Stimulated activated memory B cell treated with anti-CD40 and anti-IgM and Interleukin-4, amounts not matched to agents 10 μg/mL and 1 μg/mL and 100 μg/mL, for 72 hours (primary cell): ENCODE data around the gene PCYOX1L.

Experiments used
- ATAC-seq: fragments of 150-1000 bp; cut with Tn5 transposase; 2 replicates; pipeline ENCODE4 v1.10.0; 2021
- H3K27ac Mint-ChIP-seq: one replicate; pipeline ENCODE4 v1.8.0; 2022; ENCODE audit warnings: mild to moderate bottlenecking, mixed read lengths
- H3K27me3 Mint-ChIP-seq: one replicate; pipeline ENCODE4 v1.8.0; 2022; ENCODE audit warnings: mixed read lengths
- H3K36me3 Mint-ChIP-seq: one replicate; pipeline ENCODE4 v1.8.0; 2022; ENCODE audit warnings: mixed read lengths
- H3K4me1 Mint-ChIP-seq: one replicate; pipeline ENCODE4 v1.8.0; 2022; ENCODE audit warnings: mixed read lengths
- H3K4me3 Mint-ChIP-seq: one replicate; pipeline ENCODE4 v1.8.0; 2022; ENCODE audit warnings: mild to moderate bottlenecking, moderate library complexity, mixed read lengths
- H3K9me3 Mint-ChIP-seq: one replicate; pipeline ENCODE4 v1.8.0; 2022; ENCODE audit warnings: mixed read lengths

PCYOX1L gene

GRCh38 chr5:149371296-149371962 is 13.6 kb downstream of the PCYOX1L start:
- peaks cover 15% of the 10 kb centered on the region for H3K4me1 Mint-ChIP-seq
- ATAC-seq: peak; percentile 81
- H3K27ac Mint-ChIP-seq: no peak overlapping the region
- H3K4me3 Mint-ChIP-seq: no peak overlapping the region
- H3K9me3 Mint-ChIP-seq: no peaks in the 10 kb centered on the region
- no peaks in the 10 kb centered on the region for H3K27me3 Mint-ChIP-seq
- peaks cover 6% of the 10 kb centered on the region for H3K36me3 Mint-ChIP-seq

- Mint-ChIP-seq H3K27me3 (no peaks in the 10 kb centered on the region), H3K9me3 (no peaks in the 10 kb centered on the region), H3K4me3 (no peak overlapping the region), H3K36me3 (peaks cover 6% of the 10 kb centered on the region), H3K27ac (no peak overlapping the region), H3K4me1 (peaks cover 12% of the 10 kb centered on the region)
- no peak for ATAC-seq
Measured at GRCh38 chr5:149372076-149372795, 14.4 kb downstream of the PCYOX1L start.

DNA sequence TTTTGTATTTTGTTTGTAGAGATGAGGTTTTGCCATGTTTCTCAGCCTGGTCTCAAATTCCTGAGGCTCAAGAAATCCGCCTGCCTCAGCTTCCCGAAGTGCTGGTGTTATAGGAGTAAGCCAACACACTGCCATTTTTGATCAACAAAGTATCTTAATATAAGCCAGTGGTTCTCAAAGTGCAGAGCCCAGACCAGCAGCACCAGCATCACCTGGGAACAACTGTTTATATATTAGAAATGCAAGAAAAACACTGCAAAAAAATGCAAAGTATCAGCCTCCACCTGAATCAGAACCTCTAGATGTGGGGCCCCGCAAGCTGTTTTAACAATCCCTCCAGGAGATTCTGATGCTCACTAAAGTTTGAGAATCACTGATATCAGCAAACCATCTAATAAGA is 15.1 kb downstream of the PCYOX1L start:
- ATAC-seq: no peak

GRCh38 chr5:149374303-149374702 is 16.5 kb downstream of the PCYOX1L start:
- Mint-ChIP-seq H3K4me3 (no peak overlapping the region), H3K27ac (no peak overlapping the region), H3K4me1 (no peaks in the 10 kb centered on the region), H3K27me3 (no peaks in the 10 kb centered on the region), H3K36me3 (no peaks in the 10 kb centered on the region), H3K9me3 (no peaks in the 10 kb centered on the region)
- ATAC-seq: no peak

More for the DNA sequence above, 15.1 kb downstream of the PCYOX1L start:
- Mint-ChIP-seq H3K27ac (no peak overlapping the region), H3K36me3 (peaks cover 6% of the 10 kb centered on the region), H3K4me3 (no peak overlapping the region), H3K9me3 (no peaks in the 10 kb centered on the region), H3K27me3 (no peaks in the 10 kb centered on the region), H3K4me1 (peaks cover 5% of the 10 kb centered on the region)

GRCh38 chr5:149374801-149375200 is 17.0 kb downstream of the PCYOX1L start:
- no peaks in the 10 kb centered on the region for H3K27me3 Mint-ChIP-seq
- H3K36me3 Mint-ChIP-seq: no peaks in the 10 kb centered on the region
- no peaks in the 10 kb centered on the region for H3K9me3 Mint-ChIP-seq
- no peak overlapping the region for H3K27ac Mint-ChIP-seq
- ATAC-seq: no peak
- H3K4me1 Mint-ChIP-seq: no peaks in the 10 kb centered on the region
- no peak overlapping the region for H3K4me3 Mint-ChIP-seq

DNA sequence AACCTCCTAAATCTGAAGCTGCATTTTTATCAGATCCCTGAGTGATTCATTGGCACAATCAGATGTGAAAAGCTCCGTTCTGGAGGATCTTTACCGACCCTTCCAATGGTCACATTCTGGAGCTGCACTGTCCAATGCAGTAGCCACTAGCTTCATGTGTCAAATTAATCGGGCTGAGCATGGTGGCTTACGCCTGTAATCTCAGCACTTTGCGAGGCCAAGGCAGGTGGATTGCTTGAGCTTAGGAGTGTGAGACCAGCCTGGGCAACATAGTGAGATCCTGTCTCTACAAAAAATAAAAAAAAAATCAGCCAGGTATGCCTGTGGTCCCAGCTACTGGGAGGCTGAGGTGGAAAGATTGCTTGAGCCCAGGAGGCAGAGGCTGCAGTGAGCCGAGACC is 17.6 kb downstream of the PCYOX1L start:
- H3K36me3 Mint-ChIP-seq: no peaks in the 10 kb centered on the region
- H3K4me3 Mint-ChIP-seq: no peak overlapping the region
- H3K27me3 Mint-ChIP-seq: no peaks in the 10 kb centered on the region
- H3K27ac Mint-ChIP-seq: no peak overlapping the region
- no peak for ATAC-seq
- no peaks in the 10 kb centered on the region for H3K9me3 Mint-ChIP-seq
- H3K4me1 Mint-ChIP-seq: no peaks in the 10 kb centered on the region

GRCh38 chr5:149376104-149376503 is 18.3 kb downstream of the PCYOX1L start:
- ATAC-seq: no peak
- Mint-ChIP-seq H3K27ac (no peak overlapping the region), H3K36me3 (no peaks in the 10 kb centered on the region), H3K4me1 (no peaks in the 10 kb centered on the region), H3K9me3 (no peaks in the 10 kb centered on the region), H3K27me3 (no peaks in the 10 kb centered on the region), H3K4me3 (no peak overlapping the region)

GRCh38 chr5:149376711-149377447 is 19.0 kb downstream of the PCYOX1L start:
- Mint-ChIP-seq H3K9me3 (no peaks in the 10 kb centered on the region), H3K36me3 (no peaks in the 10 kb centered on the region), H3K4me1 (peaks cover 5% of the 10 kb centered on the region), H3K27me3 (no peaks in the 10 kb centered on the region), H3K4me3 (no peak overlapping the region), H3K27ac (no peak overlapping the region)
- no peak for ATAC-seq

DNA sequence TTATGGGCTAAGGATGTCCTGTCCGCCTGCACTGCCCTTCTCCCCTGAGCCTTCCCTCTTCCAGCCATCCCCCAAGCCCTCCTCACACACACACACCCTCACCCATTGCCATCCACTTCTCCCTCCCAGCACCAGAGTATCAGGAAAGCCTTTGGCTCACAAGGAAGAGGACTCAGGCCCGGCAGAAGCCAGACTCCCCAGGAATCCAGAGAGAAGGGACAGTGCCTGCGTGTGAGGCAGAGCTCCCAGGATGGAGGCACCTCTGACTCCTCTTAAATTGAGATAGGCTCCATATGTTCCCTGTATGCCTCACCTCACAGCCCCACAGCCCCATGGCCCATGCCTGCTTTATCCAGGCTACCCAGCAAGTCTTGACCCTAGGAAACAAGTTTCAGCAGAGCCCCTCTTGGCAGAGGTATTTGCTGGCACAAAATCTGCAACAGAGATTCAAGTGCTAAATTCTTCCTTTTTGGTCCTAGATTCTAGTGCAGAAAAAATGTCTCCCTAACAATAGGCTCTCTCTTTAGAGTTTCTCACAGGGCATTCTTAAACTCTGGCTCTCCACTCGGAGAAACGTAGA is 20.5 kb downstream of the PCYOX1L start:
- Mint-ChIP-seq H3K9me3 (no peaks in the 10 kb centered on the region), H3K36me3 (no peaks in the 10 kb centered on the region), H3K4me1 (peaks cover 8% of the 10 kb centered on the region), H3K27ac (no peak overlapping the region), H3K27me3 (no peaks in the 10 kb centered on the region), H3K4me3 (no peak overlapping the region)
- ATAC-seq: no peak

- no peak for ATAC-seq
- Mint-ChIP-seq H3K9me3 (no peaks in the 10 kb centered on the region), H3K27me3 (no peaks in the 10 kb centered on the region), H3K27ac (no peak within 1 kb of the TSS), H3K4me3 (no peak within 1 kb of the TSS), H3K36me3 (no peaks in the 10 kb centered on the region), H3K4me1 (peaks cover 8% of the 10 kb centered on the region)
Measured at GRCh38 chr5:149379177-149379761, 21.4 kb downstream of the PCYOX1L start, which contains the start of gene IL17B. TSS of gene IL17B (minus strand) at chr5:149379292. CDS start at chr5:149379225, 67 bp downstream.

DNA sequence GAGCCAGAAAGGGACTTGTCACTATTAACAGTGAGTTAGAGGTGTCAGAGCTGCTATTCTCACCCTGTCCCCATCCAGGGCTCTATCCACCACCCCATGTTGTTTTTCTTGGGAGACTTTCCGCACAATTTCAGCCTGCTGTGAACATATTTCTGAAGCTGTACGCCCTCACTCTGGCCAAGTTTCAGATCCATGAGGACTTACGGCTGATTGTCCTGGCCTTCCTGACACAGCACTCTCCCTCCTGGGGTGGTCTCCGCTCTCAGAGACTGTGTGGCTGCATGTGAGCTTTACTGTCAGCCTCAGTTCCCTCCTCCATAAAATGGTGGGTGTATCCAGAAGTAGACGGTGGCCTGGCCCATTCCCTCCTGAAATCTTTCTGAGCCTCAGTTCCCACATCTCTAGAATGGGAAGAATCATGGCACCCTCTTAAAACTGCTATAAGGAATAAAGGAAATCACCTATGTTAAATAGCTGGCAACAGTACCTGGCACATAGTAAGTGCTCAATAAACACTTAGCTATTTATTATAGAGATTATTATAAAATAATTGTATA is 22.1 kb downstream of the PCYOX1L start:
- no peak overlapping the region for H3K4me3 Mint-ChIP-seq
- H3K36me3 Mint-ChIP-seq: no peaks in the 10 kb centered on the region
- no peaks in the 10 kb centered on the region for H3K27me3 Mint-ChIP-seq
- ATAC-seq: no peak
- H3K27ac Mint-ChIP-seq: no peak overlapping the region
- peaks cover 8% of the 10 kb centered on the region for H3K4me1 Mint-ChIP-seq
- no peaks in the 10 kb centered on the region for H3K9me3 Mint-ChIP-seq

- no peak overlapping the region for H3K27ac Mint-ChIP-seq
- H3K9me3 Mint-ChIP-seq: no peaks in the 10 kb centered on the region
- no peaks in the 10 kb centered on the region for H3K36me3 Mint-ChIP-seq
- peaks cover 8% of the 10 kb centered on the region for H3K4me1 Mint-ChIP-seq
- H3K27me3 Mint-ChIP-seq: no peaks in the 10 kb centered on the region
- ATAC-seq: no peak
- H3K4me3 Mint-ChIP-seq: no peak overlapping the region
Measured at GRCh38 chr5:149380466-149381121, 22.7 kb downstream of the PCYOX1L start.

DNA sequence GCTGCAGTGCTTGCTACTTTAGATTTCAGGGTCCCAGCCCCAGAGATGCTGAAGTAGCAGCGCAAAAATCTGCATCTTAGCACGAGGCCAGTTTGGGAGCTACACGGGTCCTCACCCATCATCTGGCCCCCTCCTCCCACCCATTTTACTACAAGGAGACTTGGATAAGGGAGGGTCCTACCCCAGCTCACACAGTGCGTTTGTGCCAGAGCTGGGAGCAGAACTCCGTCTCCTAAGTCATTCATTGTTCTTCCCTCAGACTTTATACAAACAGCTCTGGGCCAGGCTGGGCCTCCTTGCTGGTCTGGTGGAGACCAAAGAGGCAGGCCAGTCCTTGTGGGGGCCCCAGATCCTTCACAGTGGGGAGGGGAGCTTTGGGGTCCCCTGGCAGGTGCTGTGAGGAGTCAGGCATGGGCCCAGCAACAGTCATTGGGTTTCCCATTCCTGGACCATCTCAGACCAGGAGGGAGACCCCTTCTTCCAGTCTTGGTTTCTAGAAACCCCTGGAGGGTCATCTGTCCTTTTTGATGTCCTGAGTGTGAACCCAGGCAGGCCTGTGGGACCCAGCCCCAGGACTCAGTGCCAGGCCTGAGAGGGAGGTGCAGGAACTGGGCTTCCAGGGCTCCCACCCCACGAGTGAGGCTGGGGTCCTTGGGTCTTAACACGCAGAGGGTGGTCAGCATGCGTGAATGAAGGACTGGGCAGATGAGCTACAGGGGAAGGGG is 23.6 kb downstream of the PCYOX1L start:
- Mint-ChIP-seq H3K36me3 (no peaks in the 10 kb centered on the region), H3K4me3 (no peak overlapping the region), H3K4me1 (peaks cover 8% of the 10 kb centered on the region), H3K27ac (no peak overlapping the region), H3K9me3 (no peaks in the 10 kb centered on the region), H3K27me3 (no peaks in the 10 kb centered on the region)
- no peak for ATAC-seq

- Mint-ChIP-seq H3K27me3 (no peaks in the 10 kb centered on the region), H3K4me3 (no peak overlapping the region), H3K36me3 (no peaks in the 10 kb centered on the region), H3K27ac (no peak overlapping the region), H3K4me1 (peaks cover 8% of the 10 kb centered on the region), H3K9me3 (no peaks in the 10 kb centered on the region)
- peak; percentile 69 for ATAC-seq
Measured at GRCh38 chr5:149381986-149382338, 24.1 kb downstream of the PCYOX1L start.
